Measurements from ENCODE around the gene C17orf50.
"Not testable (repeated sequence)": the region's sequence is repeated elsewhere in the genome, so short reads cannot be mapped to it uniquely, and the experiment has no call there.

C17orf50 gene

GRCh38 chr17:35749560-35750412 is 10.9 kb upstream of the C17orf50 start:
- WGBS (ENCODE audit: extremely low coverage, insufficient coverage, low lambda C conversion rate) = no CpG with 5 or more reads among the region's 35 CpGs

GRCh38 chr17:35750526-35751395 is 9.9 kb upstream of the C17orf50 start:
- Histone ChIP-seq H3K36me3 (ENCODE audit: control insufficient read depth, insufficient read depth, low read length) (no peaks in the 10 kb centered on the region), H3K4me1 (ENCODE audit: control insufficient read depth, low read depth, low read length) (no peaks in the 10 kb centered on the region), H3K4me3 (ENCODE audit: low read length) (no peak overlapping the region), H2BK15ac (replicated peaks; ENCODE audit: low read depth) (no peak overlapping the region), H3K79me2 (ENCODE audit: control insufficient read depth, insufficient read depth, low read length) (no peaks in the 10 kb centered on the region), H3K18ac (ENCODE audit: low read length) (no peak overlapping the region), H3K79me1 (ENCODE audit: low read length) (no peaks in the 10 kb centered on the region), H2BK5ac (ENCODE audit: low read length) (no peak overlapping the region), H3K27ac (ENCODE audit: low read depth, low read length) (no peak overlapping the region), H3K9ac (ENCODE audit: low read length) (no peak overlapping the region), H2AK5ac (ENCODE audit: low read length) (no peak overlapping the region), H3K27me3 (ENCODE audit: insufficient read depth, low read length, poor library complexity) (no peaks in the 10 kb centered on the region), H3K4ac (ENCODE audit: low read depth, low read length) (no peak overlapping the region), H3K23ac (ENCODE audit: low read length) (no peak overlapping the region), H3K56ac (ENCODE audit: low read length) (no peak overlapping the region), H3K4me2 (ENCODE audit: low read length) (no peak overlapping the region), H4K5ac (ENCODE audit: low read length) (no peak overlapping the region), H4K8ac (ENCODE audit: low read depth, low read length) (no peak overlapping the region), H2BK120ac (ENCODE audit: low read depth, low read length) (no peak overlapping the region)
- no peak for DNase-seq
- no CpG with 5 or more reads among the region's 10 CpGs for WGBS (ENCODE audit: extremely low coverage, insufficient coverage, low lambda C conversion rate)

More at GRCh38 chr17:35749560-35750412, 10.9 kb upstream of the C17orf50 start:
- no peaks in the 10 kb centered on the region for H3K36me3 ChIP-seq (ENCODE audit: control insufficient read depth, insufficient read depth, low read length)
- no peak overlapping the region for H2AK5ac ChIP-seq (ENCODE audit: low read length)
- H2BK120ac ChIP-seq (ENCODE audit: low read depth, low read length) = no peak overlapping the region
- peak overlapping the region; percentile 54 for H3K56ac ChIP-seq (ENCODE audit: low read length)
- no peaks in the 10 kb centered on the region for H3K79me2 ChIP-seq (ENCODE audit: control insufficient read depth, insufficient read depth, low read length)
- H2BK5ac ChIP-seq (ENCODE audit: low read length) = no peak overlapping the region
- H3K4me2 ChIP-seq (ENCODE audit: low read length) = peak overlapping the region; percentile 4
- H3K27me3 ChIP-seq (ENCODE audit: insufficient read depth, low read length, poor library complexity) = no peaks in the 10 kb centered on the region
- H3K4me1 ChIP-seq (ENCODE audit: control insufficient read depth, low read depth, low read length) = no peaks in the 10 kb centered on the region
- H3K4ac ChIP-seq (ENCODE audit: low read depth, low read length) = no peak overlapping the region
- H2BK15ac ChIP-seq (replicated peaks; ENCODE audit: low read depth) = no peak overlapping the region
- peak overlapping the region; percentile 25 for H3K9ac ChIP-seq (ENCODE audit: low read length)
- no peak overlapping the region for H3K23ac ChIP-seq (ENCODE audit: low read length)
- no peak overlapping the region for H3K4me3 ChIP-seq (ENCODE audit: low read length)
- H4K8ac ChIP-seq (ENCODE audit: low read depth, low read length) = no peak overlapping the region
- DNase-seq = peak; percentile 40
- no peak overlapping the region for H3K27ac ChIP-seq (ENCODE audit: low read depth, low read length)
- no peak overlapping the region for H4K5ac ChIP-seq (ENCODE audit: low read length)
- no peak overlapping the region for H3K18ac ChIP-seq (ENCODE audit: low read length)
- H3K79me1 ChIP-seq (ENCODE audit: low read length) = no peaks in the 10 kb centered on the region

GRCh38 chr17:35751541-35751940 is 9.1 kb upstream of the C17orf50 start:
- H2BK15ac ChIP-seq (replicated peaks; ENCODE audit: low read depth); H2BK120ac ChIP-seq (ENCODE audit: low read depth, low read length); H3K27me3 ChIP-seq (ENCODE audit: insufficient read depth, low read length, poor library complexity); H4K8ac ChIP-seq (ENCODE audit: low read depth, low read length); H3K27ac ChIP-seq (ENCODE audit: low read depth, low read length); H3K4me3 ChIP-seq (ENCODE audit: low read length); H2AK5ac ChIP-seq (ENCODE audit: low read length); H3K23ac ChIP-seq (ENCODE audit: low read length); H3K56ac ChIP-seq (ENCODE audit: low read length); H3K36me3 ChIP-seq (ENCODE audit: control insufficient read depth, insufficient read depth, low read length); H3K4ac ChIP-seq (ENCODE audit: low read depth, low read length); H3K18ac ChIP-seq (ENCODE audit: low read length); H4K5ac ChIP-seq (ENCODE audit: low read length); H3K79me2 ChIP-seq (ENCODE audit: control insufficient read depth, insufficient read depth, low read length); H3K9ac ChIP-seq (ENCODE audit: low read length); H3K4me2 ChIP-seq (ENCODE audit: low read length); DNase-seq; H3K4me1 ChIP-seq (ENCODE audit: control insufficient read depth, low read depth, low read length); H2BK5ac ChIP-seq (ENCODE audit: low read length); H3K79me1 ChIP-seq (ENCODE audit: low read length): not testable (repeated sequence)
- no CpG with 5 or more reads among the region's 4 CpGs for WGBS (ENCODE audit: extremely low coverage, insufficient coverage, low lambda C conversion rate)

GRCh38 chr17:35752471-35752870 is 8.2 kb upstream of the C17orf50 start:
- Histone ChIP-seq H3K56ac (ENCODE audit: low read length) (no peak overlapping the region), H4K5ac (ENCODE audit: low read length) (no peak overlapping the region), H4K8ac (ENCODE audit: low read depth, low read length) (no peak overlapping the region), H2AK5ac (ENCODE audit: low read length) (no peak overlapping the region), H2BK15ac (replicated peaks; ENCODE audit: low read depth) (no peak overlapping the region), H2BK120ac (ENCODE audit: low read depth, low read length) (no peak overlapping the region), H3K18ac (ENCODE audit: low read length) (no peak overlapping the region), H3K23ac (ENCODE audit: low read length) (no peak overlapping the region), H3K36me3 (ENCODE audit: control insufficient read depth, insufficient read depth, low read length) (no peaks in the 10 kb centered on the region), H3K4me1 (ENCODE audit: control insufficient read depth, low read depth, low read length) (no peaks in the 10 kb centered on the region), H3K4ac (ENCODE audit: low read depth, low read length) (no peak overlapping the region), H2BK5ac (ENCODE audit: low read length) (no peak overlapping the region), H3K27ac (ENCODE audit: low read depth, low read length) (no peak overlapping the region), H3K79me2 (ENCODE audit: control insufficient read depth, insufficient read depth, low read length) (no peaks in the 10 kb centered on the region), H3K4me3 (ENCODE audit: low read length) (no peak overlapping the region), H3K79me1 (ENCODE audit: low read length) (no peaks in the 10 kb centered on the region), H3K9ac (ENCODE audit: low read length) (no peak overlapping the region), H3K4me2 (ENCODE audit: low read length) (no peak overlapping the region), H3K27me3 (ENCODE audit: insufficient read depth, low read length, poor library complexity) (no peaks in the 10 kb centered on the region)
- DNase-seq = no peak
- WGBS (ENCODE audit: extremely low coverage, insufficient coverage, low lambda C conversion rate) = no CpG with 5 or more reads among the region's 16 CpGs

GRCh38 chr17:35752945-35753764 is 7.5 kb upstream of the C17orf50 start, which contains the start of gene GAS2L2:
GAS2L2 (minus strand) TSS chr17:35753239; CDS start chr17:35752850, 389 bp downstream.
- H3K36me3 ChIP-seq (ENCODE audit: control insufficient read depth, insufficient read depth, low read length) = no peaks in the 10 kb centered on the region
- H3K4me1 ChIP-seq (ENCODE audit: control insufficient read depth, low read depth, low read length) = no peaks in the 10 kb centered on the region
- no peak for DNase-seq
- H3K23ac ChIP-seq (ENCODE audit: low read length) = no peak within 1 kb of the TSS
- no CpG with 5 or more reads among the region's 9 CpGs for WGBS (ENCODE audit: extremely low coverage, insufficient coverage, low lambda C conversion rate)
- H2BK120ac ChIP-seq (ENCODE audit: low read depth, low read length) = no peak within 1 kb of the TSS
- H3K9ac ChIP-seq (ENCODE audit: low read length) = no peak within 1 kb of the TSS
- no peak within 1 kb of the TSS for H4K8ac ChIP-seq (ENCODE audit: low read depth, low read length)
- H3K27ac ChIP-seq (ENCODE audit: low read depth, low read length) = no peak within 1 kb of the TSS
- H3K79me1 ChIP-seq (ENCODE audit: low read length) = no peaks in the 10 kb centered on the region
- no peak within 1 kb of the TSS for H3K4me2 ChIP-seq (ENCODE audit: low read length)
- H3K27me3 ChIP-seq (ENCODE audit: insufficient read depth, low read length, poor library complexity) = no peaks in the 10 kb centered on the region
- no peak within 1 kb of the TSS for H2BK15ac ChIP-seq (replicated peaks; ENCODE audit: low read depth)
- H3K18ac ChIP-seq (ENCODE audit: low read length) = no peak within 1 kb of the TSS
- H3K4me3 ChIP-seq (ENCODE audit: low read length) = no peak within 1 kb of the TSS
- peak within 1 kb of the TSS; percentile 27 for H3K56ac ChIP-seq (ENCODE audit: low read length)
- no peak within 1 kb of the TSS for H2BK5ac ChIP-seq (ENCODE audit: low read length)
- no peak within 1 kb of the TSS for H3K4ac ChIP-seq (ENCODE audit: low read depth, low read length)
- H2AK5ac ChIP-seq (ENCODE audit: low read length) = no peak within 1 kb of the TSS
- no peaks in the 10 kb centered on the region for H3K79me2 ChIP-seq (ENCODE audit: control insufficient read depth, insufficient read depth, low read length)
- no peak within 1 kb of the TSS for H4K5ac ChIP-seq (ENCODE audit: low read length)
